Measurements from ENCODE around the gene CIB4. TPM values are rescaled to one million over a fixed set of nuclear protein-coding genes. Genes with fewer than 3 reads are reported as not detected.

The CIB4 gene
- total and polyA plus RNA-seq, 2 donors (not counting 1 experiment from before 2014, with no cell fraction given) = not detected

DNA sequence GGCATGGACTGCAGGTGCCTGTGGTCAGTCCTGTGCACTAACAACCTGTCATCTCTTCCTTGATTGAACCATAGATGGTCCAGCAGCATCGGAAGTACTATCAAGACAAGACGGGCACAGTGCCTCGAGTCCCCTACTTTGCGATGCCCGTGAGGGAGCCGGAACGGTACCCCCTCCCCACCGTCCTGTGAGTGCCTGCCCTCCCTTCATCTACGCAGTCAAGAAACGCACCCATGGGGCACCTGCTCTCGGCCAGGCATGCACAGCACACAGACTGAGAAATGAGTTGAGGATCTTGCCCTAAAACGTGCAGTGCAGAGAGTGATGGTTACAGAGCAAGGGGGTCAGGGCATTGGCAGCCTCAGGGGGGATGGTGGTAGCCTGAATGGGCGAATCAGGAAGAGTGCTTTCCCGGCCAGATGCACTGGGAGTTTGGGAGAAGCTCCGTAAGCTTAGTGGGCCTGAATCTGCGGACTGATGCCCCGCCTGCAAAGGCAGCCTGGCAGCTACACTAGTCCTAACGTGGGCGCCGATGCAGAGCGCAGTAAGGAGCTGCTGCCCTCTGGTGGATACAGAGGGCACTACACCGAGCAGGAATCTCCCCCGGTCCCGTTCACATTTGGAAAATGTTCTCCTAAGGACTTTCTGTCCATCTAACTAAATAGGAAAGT, 63.6 kb downstream of the CIB4 start:
- H3K4me3 ChIP-seq (ENCODE audit: control extremely low read depth in 1 of 5, extremely low read depth in 1 of 5, insufficient read depth in 1 of 5, low read depth in 2 of 5, low read length in 4 of 5) = no peak overlapping the region
- no peaks in the 10 kb centered on the region for H3K79me2 ChIP-seq (ENCODE audit: control insufficient read depth, insufficient read depth, low read length)
- H3K9ac ChIP-seq (ENCODE audit: low read length) = no peak overlapping the region
- H4K20me1 ChIP-seq (ENCODE audit: control insufficient read depth, insufficient read depth, low read length, poor library complexity, severe bottlenecking) = no peaks in the 10 kb centered on the region
- H3K27me3 ChIP-seq (replicated peaks in 1 of 4; ENCODE audit: control extremely low read depth in 1 of 4, control insufficient read depth in 3 of 4, insufficient read depth in 4 of 4, low read length in 3 of 4) = peaks cover 0 to 16% (median 0%) of the 10 kb centered on the region in 4 experiments
- DNase-seq (peak; percentile 67), ATAC-seq (ENCODE audit: low read depth) (peak; percentile 88)
- H3K4me2 ChIP-seq (replicated peaks; ENCODE audit: low read depth, low read length, poor library complexity, severe bottlenecking) = no peak overlapping the region
- Mint-ChIP-seq H3K9me3 (ENCODE audit: insufficient read depth) (no peaks in the 10 kb centered on the region), H3K27ac (no peak overlapping the region), H3K4me3 (no peak overlapping the region), H3K4me1 (peaks cover 2% of the 10 kb centered on the region), H3K27me3 (peaks cover 48% of the 10 kb centered on the region)
- peak overlapping the region; percentile 38 for H2AFZ ChIP-seq (ENCODE audit: insufficient read depth, low read depth, low read length, poor library complexity, severe bottlenecking)
- TF ChIP-seq, protein P1, sequence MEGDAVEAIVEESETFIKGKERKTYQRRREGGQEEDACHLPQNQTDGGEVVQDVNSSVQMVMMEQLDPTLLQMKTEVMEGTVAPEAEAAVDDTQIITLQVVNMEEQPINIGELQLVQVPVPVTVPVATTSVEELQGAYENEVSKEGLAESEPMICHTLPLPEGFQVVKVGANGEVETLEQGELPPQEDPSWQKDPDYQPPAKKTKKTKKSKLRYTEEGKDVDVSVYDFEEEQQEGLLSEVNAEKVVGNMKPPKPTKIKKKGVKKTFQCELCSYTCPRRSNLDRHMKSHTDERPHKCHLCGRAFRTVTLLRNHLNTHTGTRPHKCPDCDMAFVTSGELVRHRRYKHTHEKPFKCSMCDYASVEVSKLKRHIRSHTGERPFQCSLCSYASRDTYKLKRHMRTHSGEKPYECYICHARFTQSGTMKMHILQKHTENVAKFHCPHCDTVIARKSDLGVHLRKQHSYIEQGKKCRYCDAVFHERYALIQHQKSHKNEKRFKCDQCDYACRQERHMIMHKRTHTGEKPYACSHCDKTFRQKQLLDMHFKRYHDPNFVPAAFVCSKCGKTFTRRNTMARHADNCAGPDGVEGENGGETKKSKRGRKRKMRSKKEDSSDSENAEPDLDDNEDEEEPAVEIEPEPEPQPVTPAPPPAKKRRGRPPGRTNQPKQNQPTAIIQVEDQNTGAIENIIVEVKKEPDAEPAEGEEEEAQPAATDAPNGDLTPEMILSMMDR (IDR thresholded peaks at IDR 0.05) = peak; percentile 99
- TF ChIP-seq EZH2 (IDR thresholded peaks at IDR 0.05; ENCODE audit: borderline replicate concordance, insufficient read depth, low read depth, low read length, poor library complexity, severe bottlenecking) = no peak
- H3K36me3 ChIP-seq (replicated peaks in 1 of 2; ENCODE audit: control extremely low read depth in 1 of 2, control insufficient read depth in 1 of 2, extremely low read depth in 1 of 2, insufficient read depth in 2 of 2, low read length in 1 of 2) = no peaks in the 10 kb centered on the region
- POLR2A ChIA-PET = no interaction called here
- peaks cover 0 to 4% (median 0%) of the 10 kb centered on the region in 3 donors for H3K9me3 ChIP-seq (ENCODE audit: control extremely low read depth in 1 of 3, control insufficient read depth in 2 of 3, insufficient read depth in 1 of 3, low read length in 2 of 3)
- no peaks in the 10 kb centered on the region for H3K4me1 ChIP-seq (ENCODE audit: control insufficient read depth in 2 of 2, insufficient read depth in 2 of 2, low read length in 2 of 2)
- H3K27ac ChIP-seq (ENCODE audit: low read length in 2 of 2) = no peak overlapping the region
- intact Hi-C loops (cut with micrococcal nuclease) = loop anchor here (5.0 kb wide), 1 partner anchor 490 kb away; no protein-coding TSS in a partner anchor
- 45% methylated on average over 19 of the region's 24 CpGs for WGBS (ENCODE audit: insufficient coverage)
- CTCF ChIA-PET = interaction anchor here (0.7 to 2.2 kb wide), 16 partner anchors 9 to 725 kb away, joined by 3 to 16 read pairs (median 4); partner anchors contain the start of gene ADGRF3

All from B cell (primary cell).